GM19240 (cell line): ENCODE data around the gene TP53I3.
"Not testable (repeated sequence)": the region's sequence is repeated elsewhere in the genome, so short reads cannot be mapped to it uniquely, and the experiment has no call there.

Source experiments
- DNase-seq: peaks from one replicate; pipeline ENCODE4 v3.0.0; 2011; ENCODE audit warnings: low spot score; ENCODE audit not compliant: insufficient read length

TP53I3 gene

GRCh38 chr2:24055750-24056149 is 28.9 kb downstream of the TP53I3 start:
- DNase-seq = no peak

GRCh38 chr2:24054366-24055010 is 30.1 kb downstream of the TP53I3 start:
- DNase-seq = no peak

GRCh38 chr2:24052951-24053350 is 31.7 kb downstream of the TP53I3 start:
- DNase-seq = no peak

DNA sequence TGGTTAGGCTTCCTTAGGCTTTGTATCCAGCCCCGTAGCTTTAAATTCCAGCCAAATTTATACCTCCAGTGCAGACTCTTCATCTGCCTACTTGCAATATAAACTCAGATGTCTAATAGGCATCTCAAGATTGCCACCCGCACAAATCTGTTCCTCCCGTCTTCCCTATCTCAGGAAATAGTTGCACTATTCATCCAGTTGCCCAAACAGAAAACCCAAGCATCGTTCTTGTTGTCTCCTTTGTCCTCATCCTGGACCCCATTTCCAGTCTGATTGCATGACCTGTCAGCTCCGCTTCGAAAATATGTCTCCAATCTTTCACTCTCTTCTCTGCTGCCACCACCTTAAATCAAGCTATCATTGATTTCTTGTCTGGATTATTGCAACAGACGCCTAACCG is 32.8 kb downstream of the TP53I3 start:
- DNase-seq = no peak

DNA sequence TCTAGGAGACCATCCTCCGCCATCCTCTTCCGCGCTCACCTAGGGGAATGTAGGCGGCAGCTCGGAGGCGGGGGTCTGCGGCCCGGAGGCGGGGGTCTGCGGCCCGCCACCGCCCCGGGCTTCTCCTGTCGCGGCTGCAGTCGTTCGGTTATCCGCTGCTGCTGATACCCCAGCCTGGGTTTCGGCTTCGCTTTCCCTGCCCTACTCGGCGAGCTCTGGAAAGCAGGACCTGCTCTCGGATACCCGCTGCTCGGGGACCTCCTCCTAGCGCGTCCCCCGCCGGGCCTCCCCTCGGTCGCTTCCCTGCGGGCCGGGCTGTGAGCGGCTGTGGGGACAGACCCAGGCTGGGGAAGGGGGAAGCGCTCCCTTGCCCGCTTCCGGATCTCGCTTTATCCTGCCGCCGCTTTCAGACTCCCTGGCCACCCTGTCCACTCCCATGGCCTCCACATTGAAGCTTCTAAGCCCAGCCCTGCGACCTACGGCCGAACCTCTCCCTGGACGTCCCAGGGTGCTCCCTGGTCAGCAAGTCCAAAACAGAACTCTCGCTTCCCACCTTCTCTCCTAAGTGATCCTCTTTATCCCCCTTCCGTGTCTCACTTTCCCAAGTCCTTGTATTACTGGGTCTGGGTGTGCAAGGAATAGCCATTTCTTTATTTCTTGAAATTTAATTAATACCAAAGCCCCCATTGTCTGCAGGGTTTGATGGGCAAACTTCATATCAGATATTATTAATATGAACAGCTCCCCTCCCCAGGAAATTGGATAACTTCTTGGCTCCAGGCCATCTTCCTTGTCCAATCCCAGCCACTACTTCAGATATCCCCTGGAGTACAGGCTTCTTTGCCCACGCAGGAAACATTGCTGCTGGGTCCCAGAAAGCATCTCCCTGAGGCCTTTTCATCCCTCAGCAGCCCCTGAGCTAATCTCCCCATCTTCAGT is 34.3 kb downstream of the TP53I3 start:
- DNase-seq = no peak

- DNase-seq = no peak
Measured at GRCh38 chr2:24049485-24050021, 35.1 kb downstream of the TP53I3 start, which contains the start of gene FKBP1B. FKBP1B (plus strand) TSS chr2:24049741; CDS start chr2:24049850, 109 bp downstream.

DNA sequence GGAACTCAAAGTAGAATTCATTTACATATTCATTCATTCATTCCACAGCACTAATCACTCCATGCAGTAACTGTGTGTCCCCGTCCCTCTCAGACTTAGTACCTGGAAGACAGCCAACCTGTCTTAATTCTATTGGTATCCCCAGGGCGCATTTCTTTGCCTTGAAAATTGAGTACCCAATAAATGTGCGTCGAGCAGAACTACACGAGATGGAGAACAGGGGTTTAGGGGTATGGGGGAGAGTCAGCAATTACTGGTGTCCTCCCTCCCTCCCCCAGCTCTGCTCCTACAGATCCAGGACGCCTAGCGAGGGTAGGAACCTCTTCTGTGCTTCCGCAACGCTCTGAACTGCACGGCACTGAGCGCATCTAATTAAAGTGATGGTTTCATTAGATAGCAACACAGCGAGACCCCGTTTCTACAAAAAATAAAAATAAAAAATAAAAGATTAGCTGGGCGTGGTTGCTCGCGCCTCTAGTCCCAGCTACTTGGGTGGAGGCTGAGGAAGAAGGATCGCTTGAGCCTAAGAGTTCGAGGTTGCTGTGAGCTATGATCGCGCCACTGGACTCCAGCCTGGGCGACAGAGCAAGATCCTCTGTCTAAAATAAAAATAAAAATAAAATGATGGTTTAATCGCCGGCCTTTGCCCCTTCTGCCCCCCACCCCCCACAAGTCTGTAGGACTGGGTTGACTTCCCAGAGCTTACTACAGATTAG is 35.7 kb downstream of the TP53I3 start:
- DNase-seq = no peak

DNA sequence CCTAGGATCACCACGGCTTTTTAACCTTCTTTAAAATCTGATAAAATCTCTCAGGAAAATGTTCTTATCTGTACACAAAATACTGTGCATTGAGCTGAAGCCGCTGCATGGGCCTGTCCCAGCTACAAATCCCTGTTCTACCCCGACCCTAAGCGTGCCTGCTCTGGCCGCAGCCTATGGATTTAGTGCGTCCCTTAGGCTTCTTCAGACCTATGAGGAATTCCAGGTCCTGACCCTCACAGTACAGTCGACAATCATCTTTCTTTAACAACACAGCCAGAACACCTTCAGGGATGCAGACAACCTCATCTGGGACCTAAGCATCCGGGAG is 37.0 kb downstream of the TP53I3 start:
- DNase-seq = no peak

DNA sequence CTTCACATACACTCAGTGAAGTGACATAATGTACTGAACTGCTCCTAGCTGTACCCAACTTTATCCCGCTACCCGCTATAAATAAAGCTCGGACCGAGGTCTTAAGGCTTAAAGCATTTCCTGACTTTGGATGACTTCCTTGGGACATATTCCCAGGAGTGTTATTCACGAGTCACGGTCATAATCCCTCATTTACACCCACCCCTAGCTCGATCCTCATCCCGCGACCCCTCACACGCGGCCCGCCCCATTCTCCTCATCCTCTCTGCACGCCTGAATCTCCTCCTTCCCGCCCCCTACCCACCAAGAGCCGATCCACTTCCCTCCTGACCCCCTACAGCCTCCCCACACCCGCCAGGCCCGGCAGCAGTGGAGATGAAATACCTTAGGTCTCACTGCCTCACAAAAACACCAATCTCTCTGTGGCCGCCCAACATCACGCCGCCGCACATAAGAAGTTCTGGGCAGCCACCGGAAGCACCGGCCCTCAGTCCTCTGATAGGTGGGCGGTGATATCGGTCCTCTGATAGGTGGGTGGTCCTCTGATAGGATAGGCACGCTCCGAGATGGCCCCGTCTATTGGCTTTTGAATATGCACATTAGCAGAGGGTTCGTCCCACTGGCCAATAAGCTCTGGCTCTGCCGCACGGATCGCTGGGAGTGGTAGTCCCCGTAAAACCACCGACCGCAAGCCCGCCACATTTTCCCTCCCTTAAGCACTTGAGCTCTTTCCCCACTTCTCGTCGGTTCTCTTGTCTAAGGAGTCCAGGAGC is 37.5 kb downstream of the TP53I3 start, which contains the start of gene WDCP:
WDCP (minus strand) TSS at position 462 of the 773 bp plus-strand sequence. CDS start 7,897 bp downstream, outside the sequence.
- peak; percentile 81 for DNase-seq

- DNase-seq = no peak
Measured at GRCh38 chr2:24046599-24046929, 38.1 kb downstream of the TP53I3 start.

DNA sequence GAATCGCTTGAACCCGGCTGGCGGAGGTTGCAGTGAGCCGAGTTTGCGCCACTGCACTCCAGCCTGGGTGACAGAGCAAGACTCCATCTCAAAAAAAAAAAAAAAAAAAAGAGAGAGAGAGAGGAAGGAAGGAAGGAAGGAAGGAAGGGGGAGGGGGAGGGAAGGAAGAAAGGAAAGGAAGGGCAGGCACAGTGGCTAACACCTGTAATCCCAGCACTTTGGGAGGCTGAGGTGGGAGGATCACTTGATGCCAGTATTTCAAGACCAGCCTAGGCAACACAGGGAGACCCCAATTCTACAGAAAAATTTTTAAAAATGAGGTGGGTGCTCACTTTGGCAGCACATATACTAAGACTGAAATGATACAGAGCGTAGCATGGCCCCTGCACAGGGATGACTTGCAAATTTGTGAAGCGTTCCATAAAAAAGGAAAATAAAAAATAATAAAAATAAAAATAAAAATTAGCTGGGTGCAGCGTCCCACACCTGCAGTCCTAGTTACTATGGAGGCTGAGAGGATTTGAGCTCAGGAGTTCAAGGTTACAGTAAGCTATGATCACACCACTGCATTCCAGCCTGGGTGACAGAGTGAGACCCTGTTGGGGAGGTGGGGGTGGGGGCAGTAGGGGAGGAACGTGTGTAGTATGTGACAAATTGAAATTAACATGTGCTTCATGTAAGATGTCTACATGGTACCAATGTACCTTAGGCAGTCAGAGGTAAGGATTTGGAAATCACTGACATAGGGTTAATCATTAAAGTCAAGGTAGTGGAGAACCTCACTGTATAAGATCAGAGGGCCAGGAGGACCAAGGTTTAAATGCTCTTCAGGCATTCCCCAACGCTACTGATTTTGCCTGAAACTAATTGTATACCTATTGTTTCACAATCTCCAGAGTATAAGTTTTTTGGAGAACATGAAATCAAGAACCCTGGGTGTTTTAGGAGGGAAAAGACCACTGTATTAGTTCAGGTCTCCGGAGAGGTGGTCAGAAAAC is 38.8 kb downstream of the TP53I3 start:
- no peak for DNase-seq

DNA sequence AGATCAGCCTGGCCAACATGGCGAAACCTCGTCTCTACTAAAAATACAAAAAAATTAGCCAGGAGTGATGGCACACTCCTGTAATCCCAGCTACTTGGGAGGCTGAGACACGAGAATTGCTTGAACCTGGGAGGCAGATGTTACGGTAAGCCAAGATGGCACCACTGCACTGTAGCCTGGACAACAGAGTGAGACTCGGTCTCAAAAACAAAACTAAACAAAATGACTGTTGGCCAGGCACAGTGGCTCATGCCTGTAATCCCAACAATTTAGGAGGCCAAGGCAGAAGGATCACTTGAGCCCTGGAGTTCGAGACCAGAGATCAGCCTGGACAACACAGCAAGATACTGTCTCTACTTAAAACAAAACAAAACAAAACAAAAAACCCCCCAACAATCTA is 41.5 kb downstream of the TP53I3 start:
- DNase-seq = not testable (repeated sequence)

DNA sequence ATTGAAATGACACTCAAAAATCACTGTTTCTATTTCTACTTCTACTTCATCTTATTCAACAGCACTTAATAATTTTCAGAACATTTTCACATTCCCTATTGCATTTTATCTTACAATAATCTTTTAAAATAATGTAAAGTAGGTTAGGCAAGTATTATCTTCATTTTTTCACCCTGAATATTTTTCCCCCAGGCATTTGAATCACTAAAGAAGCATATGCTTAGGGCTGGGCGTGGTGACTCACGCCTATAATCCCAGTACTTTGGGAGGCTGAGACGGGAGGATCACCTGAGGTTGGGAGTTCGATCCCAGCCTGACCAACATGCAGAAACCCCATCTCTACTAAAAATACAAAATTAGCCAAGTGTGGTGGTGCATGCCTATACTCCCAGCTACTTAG is 44.1 kb downstream of the TP53I3 start:
- DNase-seq = no peak

DNA sequence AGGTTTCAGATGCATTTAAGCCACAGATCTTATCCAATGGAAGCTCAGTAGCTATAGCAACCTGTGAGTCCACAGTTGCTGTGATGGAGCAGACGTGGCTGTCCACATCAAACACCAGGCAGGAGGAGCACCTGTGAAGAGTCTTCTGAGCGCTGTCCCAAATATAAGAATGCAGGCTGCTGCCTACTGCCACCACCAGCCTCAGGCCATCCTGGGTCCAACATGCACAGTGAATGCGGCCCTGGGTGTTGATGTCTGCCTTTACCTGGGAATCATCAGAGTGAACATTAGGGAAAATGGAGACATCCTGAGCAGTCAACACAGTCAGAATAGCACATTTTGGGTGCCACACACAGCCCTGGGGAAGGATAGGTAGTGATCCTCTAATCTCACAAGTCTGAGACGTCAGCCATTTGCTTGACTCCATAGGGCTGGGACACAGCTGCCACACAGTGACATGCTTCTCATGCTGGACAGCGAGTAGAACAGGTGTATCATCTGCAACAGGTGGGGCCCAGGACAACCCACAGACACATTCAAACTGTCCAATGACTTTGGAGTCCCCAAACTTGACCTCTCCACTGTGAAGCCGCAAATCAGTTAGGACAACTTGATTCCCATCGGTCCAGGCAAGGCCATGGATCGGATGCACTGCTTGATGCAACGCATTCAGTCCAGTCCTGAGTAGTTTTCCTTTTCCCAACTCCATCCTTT is 45.7 kb downstream of the TP53I3 start:
- no peak for DNase-seq
